ENCODE data around the gene ADM. TPM values are rescaled to one million over a fixed set of nuclear protein-coding genes. Genes with fewer than 3 reads are reported as not detected.

ADM gene
- total and polyA plus RNA-seq, 2 donors (not counting 3 experiments of a cell fraction or from before 2014, with no cell fraction given) = 45.3 to 55.5 TPM

GRCh38 chr11:10317776-10318526 lies 13.1 kb downstream of the ADM start:
- BruUV-seq (replicated peaks) = no TSS peak
- no peak for DNase-seq (ENCODE audit: low read depth, low spot score)
- Histone ChIP-seq H3K27me3 (ENCODE audit: control insufficient read depth in 2 of 2, insufficient read depth in 2 of 2, low read length in 2 of 2) (no peaks in the 10 kb centered on the region), H3K9ac (replicated peaks; ENCODE audit: extremely low read depth, insufficient read depth, low read length) (no peak overlapping the region), H3K36me3 (ENCODE audit: control insufficient read depth in 2 of 2, extremely low read depth in 1 of 2, insufficient read depth in 2 of 2, low read length in 2 of 2) (no peaks in the 10 kb centered on the region), H3K4me2 (ENCODE audit: insufficient read depth, low read length) (no peak overlapping the region), H3K79me2 (ENCODE audit: control insufficient read depth, insufficient read depth, low read length) (no peaks in the 10 kb centered on the region), H2AFZ (ENCODE audit: low read depth, low read length) (no peak overlapping the region), H3K27ac (ENCODE audit: insufficient read depth, low read depth, low read length) (no peak overlapping the region), H3K9me1 (replicated peaks; ENCODE audit: control insufficient read depth, extremely low read depth, insufficient read depth, low read length) (no peaks in the 10 kb centered on the region), H3K9me3 (replicated peaks; ENCODE audit: control insufficient read depth, insufficient read depth, low read length) (no peaks in the 10 kb centered on the region), H3K4me3 (replicated peaks in 1 of 3; ENCODE audit: insufficient read depth in 1 of 3, low read depth in 1 of 3, low read length in 3 of 3) (no peak overlapping the region), H3K4me1 (ENCODE audit: control insufficient read depth, extremely low read depth, insufficient read depth, low read length) (peaks cover 6% of the 10 kb centered on the region), H4K20me1 (replicated peaks; ENCODE audit: control insufficient read depth, extremely low read depth, insufficient read depth, low read length) (no peaks in the 10 kb centered on the region)
- intact Hi-C loops (cut with micrococcal nuclease) (no loop called here), dilution Hi-C loops (cut with MboI; ENCODE audit: extremely low pct_ligation_motif_present, low sequenced_read_pairs) (no loop called here)
- ChIA-PET POLR2A (interaction anchor here (1.0 kb wide), 1 partner anchor 9 kb away, joined by 3 read pairs; no protein-coding TSS in a partner anchor), CTCF (interaction anchor here (1.5 to 3.1 kb wide), 2 partner anchors 10 to 53 kb away, joined by 3 to 15 read pairs; no protein-coding TSS in a partner anchor)
- no peak for TF ChIP-seq POLR2AphosphoS5 (IDR thresholded peaks at IDR 0.05; ENCODE audit: insufficient read depth, low read depth, low read length)
- no peak for TF ChIP-seq JUN (IDR thresholded peaks at IDR 0.05; ENCODE audit: borderline replicate concordance, insufficient read depth, insufficient read length, low read depth)
- TF ChIP-seq POLR2A (IDR thresholded peaks at IDR 0.05; ENCODE audit: low read depth, low read length) = no peak
- no peak for TF ChIP-seq MYC (IDR thresholded peaks at IDR 0.05; ENCODE audit: low read depth, low read length)
- FAIRE-seq = no peak

- Histone ChIP-seq H3K4me1 (ENCODE audit: control insufficient read depth, extremely low read depth, insufficient read depth, low read length) (peaks cover 10% of the 10 kb centered on the region), H3K9ac (replicated peaks; ENCODE audit: extremely low read depth, insufficient read depth, low read length) (no peak overlapping the region), H4K20me1 (replicated peaks; ENCODE audit: control insufficient read depth, extremely low read depth, insufficient read depth, low read length) (no peaks in the 10 kb centered on the region), H3K79me2 (ENCODE audit: control insufficient read depth, insufficient read depth, low read length) (no peaks in the 10 kb centered on the region), H3K27ac (ENCODE audit: insufficient read depth, low read depth, low read length) (no peak overlapping the region), H3K27me3 (ENCODE audit: control insufficient read depth in 2 of 2, insufficient read depth in 2 of 2, low read length in 2 of 2) (no peaks in the 10 kb centered on the region), H3K36me3 (ENCODE audit: control insufficient read depth in 2 of 2, extremely low read depth in 1 of 2, insufficient read depth in 2 of 2, low read length in 2 of 2) (no peaks in the 10 kb centered on the region), H3K9me1 (replicated peaks; ENCODE audit: control insufficient read depth, extremely low read depth, insufficient read depth, low read length) (no peaks in the 10 kb centered on the region), H2AFZ (ENCODE audit: low read depth, low read length) (no peak overlapping the region), H3K4me3 (replicated peaks in 1 of 3; ENCODE audit: insufficient read depth in 1 of 3, low read depth in 1 of 3, low read length in 3 of 3) (no peak overlapping the region), H3K9me3 (replicated peaks; ENCODE audit: control insufficient read depth, insufficient read depth, low read length) (no peaks in the 10 kb centered on the region), H3K4me2 (ENCODE audit: insufficient read depth, low read length) (no peak overlapping the region)
- FAIRE-seq = no peak
- ChIA-PET CTCF (interaction anchor here (1.5 to 3.1 kb wide), 2 partner anchors 11 to 52 kb away, joined by 3 to 15 read pairs; no protein-coding TSS in a partner anchor), POLR2A (interaction anchor here (1.0 kb wide), 1 partner anchor 9 kb away, joined by 3 read pairs; no protein-coding TSS in a partner anchor)
- BruUV-seq (replicated peaks) = no TSS peak
- dilution Hi-C loops (cut with MboI; ENCODE audit: extremely low pct_ligation_motif_present, low sequenced_read_pairs) (no loop called here), intact Hi-C loops (cut with micrococcal nuclease) (no loop called here)
- DNase-seq (ENCODE audit: low read depth, low spot score) = no peak
- TF ChIP-seq POLR2AphosphoS5 (IDR thresholded peaks at IDR 0.05; ENCODE audit: insufficient read depth, low read depth, low read length) (no peak), EZH2 (IDR thresholded peaks at IDR 0.05; ENCODE audit: borderline replicate concordance, low read depth, low read length, severe bottlenecking) (no peak), MYC (IDR thresholded peaks at IDR 0.05; ENCODE audit: low read depth, low read length) (no peak), POLR2A (IDR thresholded peaks at IDR 0.05; ENCODE audit: low read depth, low read length) (no peak)
- TF ChIP-seq, protein P1, sequence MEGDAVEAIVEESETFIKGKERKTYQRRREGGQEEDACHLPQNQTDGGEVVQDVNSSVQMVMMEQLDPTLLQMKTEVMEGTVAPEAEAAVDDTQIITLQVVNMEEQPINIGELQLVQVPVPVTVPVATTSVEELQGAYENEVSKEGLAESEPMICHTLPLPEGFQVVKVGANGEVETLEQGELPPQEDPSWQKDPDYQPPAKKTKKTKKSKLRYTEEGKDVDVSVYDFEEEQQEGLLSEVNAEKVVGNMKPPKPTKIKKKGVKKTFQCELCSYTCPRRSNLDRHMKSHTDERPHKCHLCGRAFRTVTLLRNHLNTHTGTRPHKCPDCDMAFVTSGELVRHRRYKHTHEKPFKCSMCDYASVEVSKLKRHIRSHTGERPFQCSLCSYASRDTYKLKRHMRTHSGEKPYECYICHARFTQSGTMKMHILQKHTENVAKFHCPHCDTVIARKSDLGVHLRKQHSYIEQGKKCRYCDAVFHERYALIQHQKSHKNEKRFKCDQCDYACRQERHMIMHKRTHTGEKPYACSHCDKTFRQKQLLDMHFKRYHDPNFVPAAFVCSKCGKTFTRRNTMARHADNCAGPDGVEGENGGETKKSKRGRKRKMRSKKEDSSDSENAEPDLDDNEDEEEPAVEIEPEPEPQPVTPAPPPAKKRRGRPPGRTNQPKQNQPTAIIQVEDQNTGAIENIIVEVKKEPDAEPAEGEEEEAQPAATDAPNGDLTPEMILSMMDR (IDR thresholded peaks at IDR 0.05; ENCODE audit: extremely low read depth in 1 of 2, insufficient read depth in 1 of 2, low read depth in 1 of 2, low read length in 2 of 2) = no peak
- TF ChIP-seq, protein P2, sequence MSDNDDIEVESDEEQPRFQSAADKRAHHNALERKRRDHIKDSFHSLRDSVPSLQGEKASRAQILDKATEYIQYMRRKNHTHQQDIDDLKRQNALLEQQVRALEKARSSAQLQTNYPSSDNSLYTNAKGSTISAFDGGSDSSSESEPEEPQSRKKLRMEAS (IDR thresholded peaks at IDR 0.05; ENCODE audit: insufficient read depth, insufficient read length) = no peak
Measured at GRCh38 chr11:10318527-10318802, 13.6 kb downstream of the ADM start.

Data from endothelial cell of umbilical vein (primary cell).